Thoracic aorta (tissue), 2 donors: Measurements from ENCODE around the gene FBH1. TPM values are rescaled to one million over a fixed set of nuclear protein-coding genes. Genes with fewer than 3 reads are reported as not detected.
"Not testable (repeated sequence)": the region's sequence is repeated elsewhere in the genome, so short reads cannot be mapped to it uniquely, and the experiment has no call there.

Experiments
- ATAC-seq: fragments of 150-250 bp; one replicate; pipeline ENCODE4 v1.8.0; 2017; ENCODE audit warnings: low read depth; ENCODE audit not compliant: insufficient number of reproducible peaks, low FRiP score
- DNase-seq: peaks from one replicate; pipeline ENCODE4 v3.0.0-alpha.2; 2020; ENCODE audit warnings: low spot score
- H3K27ac ChIP-seq, 2 donors: fragments of 200-600 bp; sonication (generic); 1 replicate in 1 of 2; 2 replicates in 1 of 2; pipeline ENCODE4 v1.5.1; 2016; ENCODE audit warnings: mild to moderate bottlenecking in 2 of 2, moderate library complexity in 2 of 2
- H3K27me3 ChIP-seq: fragments of 200-600 bp; sonication (generic); replicated peaks from 2 replicates; pipeline ENCODE4 v1.6.0; 2016; ENCODE audit warnings: mild to moderate bottlenecking; ENCODE audit not compliant: insufficient read depth
- H3K36me3 ChIP-seq: fragments of 200-600 bp; sonication (generic); one replicate; pipeline ENCODE4 v1.5.1; 2016
- H3K4me1 ChIP-seq, 2 donors: fragments of 200-600 bp; sonication (generic); 1 replicate in 1 of 2; 2 replicates in 1 of 2; pipeline versions ENCODE4 v1.5.1 to v1.6.0; 2016; ENCODE audit warnings: low read depth in 2 of 2, mild to moderate bottlenecking in 1 of 2; ENCODE audit not compliant: control insufficient read depth in 1 of 2
- H3K4me3 ChIP-seq: fragments of 200-600 bp; sonication (generic); 2 replicates; pipeline ENCODE4 v1.5.1; 2016; ENCODE audit warnings: mild to moderate bottlenecking
- H3K9me3 ChIP-seq: fragments of 200-600 bp; sonication (generic); 2 replicates; pipeline ENCODE4 v1.5.1; 2016
- CTCF ChIP-seq: fragments of 200-600 bp; sonication (generic); IDR thresholded peaks from one replicate; pipeline ENCODE4 v1.5.1; 2019; ENCODE audit warnings: antibody characterized with exemption
- total RNA-seq, 2 donors: library from RNA; depleted of rRNA; stranded (reverse); fragments of >200 nt; gene quantifications; one replicate each; pipeline versions ENCODE4 v1.1.0 to v1.2.3, GENCODE V29; 2016

Gene FBH1
- total RNA-seq, 2 donors from 2014 or later, result 93.7 to 94.1 TPM

GRCh38 chr10:5943536-5943935 is 53.5 kb downstream of the FBH1 start:
- ATAC-seq (no peak), DNase-seq (no peak)
- peak overlapping the region; percentile 56 for H3K4me3 ChIP-seq
- no peaks in the 10 kb centered on the region for H3K36me3 ChIP-seq
- no peaks in the 10 kb centered on the region for H3K9me3 ChIP-seq
- peaks cover 31 to 58% of the 10 kb centered on the region in 2 donors for H3K4me1 ChIP-seq
- H3K27ac ChIP-seq, result peak overlapping the region; percentile 97 to 99
- TF ChIP-seq CTCF, result no peak
- H3K27me3 ChIP-seq, result no peaks in the 10 kb centered on the region

- Histone ChIP-seq H3K27ac (peak overlapping the region; percentile 97 to 99), H3K4me3 (peak overlapping the region; percentile 64), H3K36me3 (no peaks in the 10 kb centered on the region), H3K4me1 (peaks cover 31 to 63% of the 10 kb centered on the region in 2 donors), H3K27me3 (no peaks in the 10 kb centered on the region), H3K9me3 (no peaks in the 10 kb centered on the region)
- peak; percentile 91 for DNase-seq
- TF ChIP-seq CTCF, result no peak
- peak; percentile 85 for ATAC-seq
Observed at GRCh38 chr10:5944389-5945189, 54.5 kb downstream of the FBH1 start.

GRCh38 chr10:5945190-5945509 is 55.1 kb downstream of the FBH1 start:
- no peak for ATAC-seq
- no peak for TF ChIP-seq CTCF
- DNase-seq, result no peak
- Histone ChIP-seq H3K27ac (peak overlapping the region; percentile 97 to 99), H3K9me3 (no peaks in the 10 kb centered on the region), H3K27me3 (no peaks in the 10 kb centered on the region), H3K4me3 (peak overlapping the region; percentile 64), H3K4me1 (peaks cover 34 to 63% of the 10 kb centered on the region in 2 donors), H3K36me3 (no peaks in the 10 kb centered on the region)

GRCh38 chr10:5945561-5946418 is 55.7 kb downstream of the FBH1 start:
- Histone ChIP-seq H3K36me3 (no peaks in the 10 kb centered on the region), H3K4me1 (peaks cover 38 to 68% of the 10 kb centered on the region in 2 donors), H3K27me3 (no peaks in the 10 kb centered on the region), H3K9me3 (no peaks in the 10 kb centered on the region), H3K27ac (peak overlapping the region; percentile 97 to 99), H3K4me3 (peak overlapping the region; percentile 64)
- TF ChIP-seq CTCF, result no peak
- ATAC-seq, result peak; percentile 58
- no peak for DNase-seq

- not testable (repeated sequence) for DNase-seq, H3K9me3 ChIP-seq, H3K36me3 ChIP-seq, H3K27me3 ChIP-seq, ATAC-seq
- H3K4me3 ChIP-seq, result peak overlapping the region; percentile 64
- H3K4me1 ChIP-seq, result peaks cover 39 to 74% of the 10 kb centered on the region in 2 donors
- peak overlapping the region; percentile 97 to 99 for H3K27ac ChIP-seq
Observed at GRCh38 chr10:5946419-5946775, 56.4 kb downstream of the FBH1 start.
